Suppressor macrophage treated with lipopolysaccharide for 1 hour (primary cell): ENCODE data around the gene ARHGAP27.
"Not testable (repeated sequence)": the region's sequence is repeated elsewhere in the genome, so short reads cannot be mapped to it uniquely, and the experiment has no call there.

ENCODE experiments used
- DNase-seq, 3 donors: peaks; one replicate each; pipeline ENCODE4 v3.0.0-alpha.2; 2020 to 2022

ARHGAP27 gene

GRCh38 chr17:45357364-45357997, 75.2 kb downstream of the ARHGAP27 start:
- peak in 2 of 3 donors; percentile 18 to 60 for DNase-seq

DNA sequence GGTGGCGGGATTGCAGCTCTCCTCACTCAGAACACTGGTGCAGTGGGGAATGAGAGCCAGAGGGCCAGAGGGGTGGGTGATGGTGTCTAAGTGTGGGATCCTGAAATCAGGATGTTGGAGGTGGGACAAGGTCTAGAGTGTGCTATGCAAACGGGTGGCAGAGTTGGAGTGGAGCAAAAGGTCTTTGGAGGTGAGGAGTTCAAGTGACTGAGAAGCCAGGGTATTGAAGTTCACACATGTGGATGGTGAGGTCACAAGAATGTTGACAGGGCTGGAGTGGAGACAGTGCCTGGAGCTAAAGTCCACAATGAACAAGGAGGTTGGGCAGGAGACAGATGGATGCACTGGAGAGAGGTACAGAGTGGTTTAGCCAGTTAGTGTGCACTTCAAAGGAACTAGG, 77.6 kb downstream of the ARHGAP27 start:
- DNase-seq, result no peak

DNA sequence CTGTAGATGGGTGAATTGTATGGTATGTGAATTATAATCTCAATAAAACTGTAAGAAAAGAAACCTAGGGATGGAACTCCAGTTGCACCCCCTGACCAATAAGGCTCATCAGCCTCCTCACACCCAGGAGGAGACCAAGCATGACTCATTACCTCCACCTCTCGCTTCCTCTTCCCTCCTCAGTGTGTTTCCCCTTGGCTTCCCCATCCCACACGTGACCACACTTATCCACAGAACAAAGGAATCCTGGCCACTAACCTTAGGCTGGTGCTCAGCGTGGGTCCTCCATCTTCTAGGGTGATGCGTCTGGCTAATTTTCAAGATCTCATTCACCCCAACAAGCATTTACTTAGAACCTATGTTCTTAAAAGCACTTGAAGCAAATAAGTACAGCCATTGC, 79.6 kb downstream of the ARHGAP27 start:
- peak; percentile 92 to 95 (median 95) for DNase-seq

- DNase-seq, result no peak
Observed at GRCh38 chr17:45351831-45352230, 80.8 kb downstream of the ARHGAP27 start.

GRCh38 chr17:45347444-45347843, 85.2 kb downstream of the ARHGAP27 start:
- no peak for DNase-seq

- no peak for DNase-seq
Observed at GRCh38 chr17:45346216-45347015, 86.3 kb downstream of the ARHGAP27 start.

DNA sequence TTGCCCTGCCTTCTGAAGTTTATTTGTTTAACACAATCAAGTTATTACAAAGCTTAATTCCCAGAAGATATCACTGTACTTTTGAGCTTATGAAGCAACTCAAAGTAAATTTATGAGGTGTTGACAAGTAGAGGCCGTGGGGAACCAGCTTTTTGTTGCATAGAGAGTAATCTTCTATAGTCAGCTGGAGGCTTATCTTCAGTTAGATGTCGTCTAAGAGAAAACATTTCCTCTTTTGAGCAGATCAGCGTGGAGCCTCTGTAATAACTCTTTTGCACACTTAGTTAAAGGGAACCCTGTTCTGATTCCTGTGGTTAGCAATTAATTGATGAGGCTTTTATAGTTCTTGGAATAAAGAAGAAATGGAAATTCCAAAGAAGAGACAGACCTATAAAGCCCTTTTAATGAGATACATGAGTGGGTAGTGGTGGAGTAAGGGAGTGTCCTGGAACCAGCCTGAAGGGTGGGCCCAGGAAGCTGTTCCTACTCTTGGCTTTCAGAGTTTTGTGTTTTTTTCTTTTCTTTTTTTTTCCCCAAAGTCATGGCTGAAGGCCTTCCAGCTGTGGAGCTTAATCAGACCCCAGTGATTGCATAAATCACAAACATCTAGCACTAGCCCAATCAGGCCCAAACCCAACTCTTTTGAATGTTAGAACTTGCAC, 87.0 kb downstream of the ARHGAP27 start:
- peak in 2 of 3 donors; percentile 34 to 43 for DNase-seq

- no peak for DNase-seq
Observed at GRCh38 chr17:45345246-45345553, 87.5 kb downstream of the ARHGAP27 start.

- not testable (repeated sequence) for DNase-seq
Observed at GRCh38 chr17:45343967-45344664, 88.6 kb downstream of the ARHGAP27 start.
